CD14-positive monocyte (primary cell): ENCODE data around the gene CHTOP. TPM values are rescaled to one million over a fixed set of nuclear protein-coding genes. Genes with fewer than 3 reads are reported as not detected.
A peak's percentile ranks its signal among the peaks of the same experiment; 100 is the strongest.

Experiments used
- DNase-seq, 3 donors: peaks; one replicate each; pipeline ENCODE4 v3.0.0-alpha.2; 2011 to 2022
- H2AFZ ChIP-seq: 2 replicates; pipeline ENCODE4 v1.6.0; 2012; ENCODE audit warnings: mild to moderate bottlenecking, low read depth, low read length, inconsistent platforms; ENCODE audit not compliant: insufficient read depth, poor library complexity, severe bottlenecking
- H3K27ac ChIP-seq, 2 donors: 1 replicate in 1 of 2; 2 replicates in 1 of 2; pipeline ENCODE4 v1.5.1; 2012 to 2013; ENCODE audit warnings: low read length in 2 of 2, control low read depth in 1 of 2, inconsistent platforms in 1 of 2, low read depth in 1 of 2, mild to moderate bottlenecking in 1 of 2
- H3K27me3 ChIP-seq, 2 donors: one replicate each; pipeline versions ENCODE4 v1.6.0 to v1.6.1; 2011 to 2013; ENCODE audit warnings: low read length in 2 of 2; ENCODE audit not compliant: control insufficient read depth in 2 of 2, insufficient read depth in 2 of 2
- H3K36me3 ChIP-seq, 2 donors: replicated peaks in 1 of 2; 1 replicate in 1 of 2; 2 replicates in 1 of 2; pipeline versions ENCODE4 v1.5.1 to v1.6.1; 2012 to 2013; ENCODE audit warnings: low read length in 2 of 2, control low read depth in 1 of 2, inconsistent platforms in 1 of 2, mild to moderate bottlenecking in 1 of 2; ENCODE audit not compliant: insufficient read depth in 2 of 2, control insufficient read depth in 1 of 2
- H3K4me1 ChIP-seq, 2 donors: 1 replicate in 1 of 2; 2 replicates in 1 of 2; pipeline versions ENCODE4 v1.5.1 to v1.6.1; 2012 to 2013; ENCODE audit warnings: low read length in 2 of 2, control low read depth in 1 of 2, inconsistent platforms in 1 of 2, mild to moderate bottlenecking in 1 of 2, moderate library complexity in 1 of 2; ENCODE audit not compliant: insufficient read depth in 2 of 2, control insufficient read depth in 1 of 2
- H3K4me2 ChIP-seq: replicated peaks from 2 replicates; pipeline ENCODE3; 2012; ENCODE audit warnings: low read length, moderate library complexity, mild to moderate bottlenecking; ENCODE audit not compliant: poor library complexity, severe bottlenecking; ENCODE audit errors: extremely low read depth
- H3K4me3 ChIP-seq, 3 experiments: fragments of 200-600 bp in 1 of 3; sonication (generic) in 1 of 3; replicated peaks in 1 of 3; 1 replicate in 2 of 3; 2 replicates in 1 of 3; pipeline ENCODE4 v1.5.1; 2011 to 2013; ENCODE audit warnings: low read length in 3 of 3, mild to moderate bottlenecking in 3 of 3, control low read depth in 2 of 3, low read depth in 2 of 3, inconsistent platforms in 1 of 3, moderate library complexity in 1 of 3
- H3K79me2 ChIP-seq: 2 replicates; pipeline ENCODE4 v1.6.0; 2012; ENCODE audit warnings: mild to moderate bottlenecking, control low read depth, inconsistent platforms, low read length, moderate library complexity; ENCODE audit not compliant: insufficient read depth
- H3K9ac ChIP-seq: 2 replicates; pipeline ENCODE4 v1.6.0; 2017; ENCODE audit warnings: low read length, mild to moderate bottlenecking; ENCODE audit not compliant: insufficient read depth, poor library complexity, severe bottlenecking
- H3K9me3 ChIP-seq, 2 donors: replicated peaks in 1 of 2; 1 replicate in 1 of 2; 2 replicates in 1 of 2; pipeline versions ENCODE4 v1.5.1 to v1.6.1; 2012 to 2013; ENCODE audit warnings: low read length in 2 of 2, control low read depth in 1 of 2; ENCODE audit not compliant: control insufficient read depth in 1 of 2, insufficient read depth in 1 of 2
- H4K20me1 ChIP-seq: 2 replicates; pipeline ENCODE4 v1.6.0; 2012; ENCODE audit warnings: mild to moderate bottlenecking, low read length, control low read depth, moderate library complexity; ENCODE audit not compliant: insufficient read depth
- H3K27ac Mint-ChIP-seq, 7 donors: one replicate each; pipeline ENCODE4 v1.8.0; 2020; ENCODE audit warnings: mild to moderate bottlenecking in 7 of 7, mixed read lengths in 7 of 7, moderate library complexity in 6 of 7, inconsistent platforms in 2 of 7
- H3K27me3 Mint-ChIP-seq, 3 donors: one replicate each; pipeline ENCODE4 v1.8.0; 2021 to 2022; ENCODE audit warnings: low read depth in 3 of 3, mild to moderate bottlenecking in 3 of 3, mixed read lengths in 3 of 3, moderate library complexity in 3 of 3, inconsistent platforms in 1 of 3
- H3K36me3 Mint-ChIP-seq, 2 donors: one replicate each; pipeline ENCODE4 v1.8.0; 2020; ENCODE audit warnings: mixed read lengths in 2 of 2, inconsistent platforms in 1 of 2, mild to moderate bottlenecking in 1 of 2
- H3K4me1 Mint-ChIP-seq: one replicate; pipeline ENCODE4 v1.8.0; 2020; ENCODE audit warnings: mild to moderate bottlenecking, mixed read lengths
- H3K4me3 Mint-ChIP-seq, 2 donors: one replicate each; pipeline ENCODE4 v1.8.0; 2020; ENCODE audit warnings: mild to moderate bottlenecking in 2 of 2, mixed read lengths in 2 of 2, moderate library complexity in 1 of 2
- H3K9me3 Mint-ChIP-seq, 7 donors: one replicate each; pipeline ENCODE4 v1.8.0; 2020 to 2022; ENCODE audit warnings: mixed read lengths in 7 of 7, mild to moderate bottlenecking in 6 of 7, moderate library complexity in 6 of 7, inconsistent platforms in 2 of 7
- CTCF ChIP-seq: fragments of 200-600 bp; IDR thresholded peaks from one replicate; pipeline ENCODE4 v1.8.0; 2022; ENCODE audit warnings: antibody characterized with exemption, mild to moderate bottlenecking
- WGBS: methylation state at CpG from one replicate; pipeline ENCODE4 v1.1.5; 2013; ENCODE audit warnings: missing lambda C conversion rate; ENCODE audit not compliant: insufficient coverage; 5-methylcytosine and 5-hydroxymethylcytosine counted together
- intact Hi-C, 2 donors: fragments of 100-400 bp; cut with micrococcal nuclease; formaldehyde crosslinking; loops; one replicate each; pipeline versions ENCODE4 v1.15.0 to v1.15.1; 2023
- polyA plus RNA-seq, 3 donors: library from polyadenylated mRNA; depleted of rRNA in 1 of 3; unstranded in 2 of 3; stranded (reverse) in 1 of 3; fragments of 300-500 nt in 2 of 3; fragments of >200 nt in 1 of 3; fragmentation: Illumina TruSeq in 2 of 3; gene quantifications; 1 replicate in 2 of 3; 2 replicates in 1 of 3; pipeline ENCODE4 v1.2.3, GENCODE V29; 2012 to 2021

CHTOP gene
- polyA plus RNA-seq, 3 donors, result 28.1 to 56.2 (median 38.2) TPM

- peak within 1 kb of the TSS; percentile 92 to 95 for H3K4me3 Mint-ChIP-seq
- Histone ChIP-seq H3K4me3 (peak within 1 kb of the TSS; percentile 64 to 92 (median 84)), H3K4me2 (peak within 1 kb of the TSS; percentile 92), H2AFZ (peak within 1 kb of the TSS; percentile 87), H3K36me3 (peaks cover 31 to 38% of the 10 kb centered on the region in 2 donors), H3K79me2 (peaks cover 26% of the 10 kb centered on the region), H3K9me3 (no peaks in the 10 kb centered on the region), H3K9ac (peak within 1 kb of the TSS; percentile 81), H3K27ac (peak within 1 kb of the TSS; percentile 61 to 83), H4K20me1 (peaks cover 11% of the 10 kb centered on the region), H3K27me3 (no peaks in the 10 kb centered on the region), H3K4me1 (peaks cover 17 to 23% of the 10 kb centered on the region in 2 donors)
- H3K36me3 Mint-ChIP-seq, result peaks cover 29 to 37% of the 10 kb centered on the region in 2 donors
- H3K27ac Mint-ChIP-seq, result peak within 1 kb of the TSS; percentile 76 to 95 (median 91)
- DNase-seq, result peak; percentile 71 to 84 (median 78)
- intact Hi-C loops, result loop anchor here in 1 of 2 donors (1.0 kb wide), 1 partner anchor 12 kb away; the partner anchor contains the start of gene ILF2
- H3K4me1 Mint-ChIP-seq, result peaks cover 15% of the 10 kb centered on the region
- no peaks in the 10 kb centered on the region for H3K27me3 Mint-ChIP-seq
- TF ChIP-seq CTCF, result peak; percentile 11
- under 1% methylated on average over 45 of the region's 53 CpGs for WGBS
- H3K9me3 Mint-ChIP-seq, result no peaks in the 10 kb centered on the region
These were observed 24.7 kb downstream of the CHTOP start, which contains the start of gene SNAPIN for GRCh38 chr1:153658400-153659174. Gene SNAPIN, plus strand, starts transcription at chr1:153658703. Its CDS starts 41 bp downstream, at chr1:153658744.

- Histone ChIP-seq H3K9me3 (no peaks in the 10 kb centered on the region), H2AFZ (peak overlapping the region; percentile 87), H3K9ac (peak overlapping the region; percentile 81), H3K36me3 (peaks cover 37 to 43% of the 10 kb centered on the region in 2 donors), H3K27me3 (no peaks in the 10 kb centered on the region), H4K20me1 (peaks cover 11% of the 10 kb centered on the region), H3K79me2 (peaks cover 26% of the 10 kb centered on the region), H3K4me3 (peak overlapping the region; percentile 64 to 92 (median 84)), H3K4me1 (peaks cover 17 to 23% of the 10 kb centered on the region in 2 donors), H3K4me2 (peak overlapping the region; percentile 92), H3K27ac (peak overlapping the region; percentile 61 to 83)
- no peak for DNase-seq
- WGBS, result 48% methylated on average over 3 of the region's 8 CpGs
- peak overlapping the region; percentile 76 to 95 (median 90) for H3K27ac Mint-ChIP-seq
- no peaks in the 10 kb centered on the region for H3K27me3 Mint-ChIP-seq
- no peaks in the 10 kb centered on the region for H3K9me3 Mint-ChIP-seq
- intact Hi-C loops, result loop anchor here in 1 of 2 donors (1.0 kb wide), 1 partner anchor 11 kb away; the partner anchor contains the start of gene ILF2
- TF ChIP-seq CTCF, result no peak
- peaks cover 15% of the 10 kb centered on the region for H3K4me1 Mint-ChIP-seq
- H3K36me3 Mint-ChIP-seq, result peaks cover 32 to 42% of the 10 kb centered on the region in 2 donors
- peak overlapping the region; percentile 92 to 95 for H3K4me3 Mint-ChIP-seq
These were observed 25.3 kb downstream of the CHTOP start for GRCh38 chr1:153659175-153659534.
